ENCODE measurements around the gene NALCN.

DNA sequence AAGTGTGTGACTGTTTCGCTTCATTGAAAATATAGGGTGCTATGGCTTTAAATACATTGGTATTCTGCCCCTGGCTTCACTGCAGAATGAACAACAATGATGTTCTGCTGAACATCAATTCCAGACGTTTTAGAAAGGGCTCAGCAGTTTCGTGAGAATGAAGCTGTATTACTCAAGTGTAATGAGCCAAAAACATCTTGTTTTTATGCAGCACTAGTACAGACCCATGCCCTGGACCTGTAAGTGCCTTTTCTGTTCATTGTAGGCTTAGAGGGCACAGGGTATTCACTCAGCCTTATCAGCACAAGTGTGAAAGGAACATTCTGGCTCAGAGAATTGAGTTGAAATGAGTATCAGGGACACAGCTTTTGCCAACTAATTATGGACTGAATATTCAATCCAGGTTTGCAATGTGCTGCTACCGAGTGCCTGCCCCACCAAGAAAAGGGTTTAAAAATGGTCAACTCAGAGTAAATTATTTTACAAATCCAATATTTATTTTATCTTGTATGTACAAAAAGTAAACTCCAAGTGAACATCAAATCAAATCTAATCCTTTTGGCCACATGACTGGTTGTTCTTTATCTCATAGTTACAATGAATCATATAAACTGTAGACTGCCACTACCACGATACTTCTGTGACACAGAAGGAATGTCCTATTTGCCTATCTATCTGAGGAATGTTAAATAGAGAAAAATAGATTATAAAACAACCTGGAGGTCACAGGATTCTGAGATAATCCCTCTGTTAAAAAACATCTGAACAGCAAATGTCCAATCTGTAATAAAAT is 362.8 kb downstream of the NALCN start:
- TF ChIP-seq, protein P1, sequence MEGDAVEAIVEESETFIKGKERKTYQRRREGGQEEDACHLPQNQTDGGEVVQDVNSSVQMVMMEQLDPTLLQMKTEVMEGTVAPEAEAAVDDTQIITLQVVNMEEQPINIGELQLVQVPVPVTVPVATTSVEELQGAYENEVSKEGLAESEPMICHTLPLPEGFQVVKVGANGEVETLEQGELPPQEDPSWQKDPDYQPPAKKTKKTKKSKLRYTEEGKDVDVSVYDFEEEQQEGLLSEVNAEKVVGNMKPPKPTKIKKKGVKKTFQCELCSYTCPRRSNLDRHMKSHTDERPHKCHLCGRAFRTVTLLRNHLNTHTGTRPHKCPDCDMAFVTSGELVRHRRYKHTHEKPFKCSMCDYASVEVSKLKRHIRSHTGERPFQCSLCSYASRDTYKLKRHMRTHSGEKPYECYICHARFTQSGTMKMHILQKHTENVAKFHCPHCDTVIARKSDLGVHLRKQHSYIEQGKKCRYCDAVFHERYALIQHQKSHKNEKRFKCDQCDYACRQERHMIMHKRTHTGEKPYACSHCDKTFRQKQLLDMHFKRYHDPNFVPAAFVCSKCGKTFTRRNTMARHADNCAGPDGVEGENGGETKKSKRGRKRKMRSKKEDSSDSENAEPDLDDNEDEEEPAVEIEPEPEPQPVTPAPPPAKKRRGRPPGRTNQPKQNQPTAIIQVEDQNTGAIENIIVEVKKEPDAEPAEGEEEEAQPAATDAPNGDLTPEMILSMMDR (IDR thresholded peaks at IDR 0.05) = no peak
- TF ChIP-seq POLR2A (IDR thresholded peaks at IDR 0.05) = no peak

Measured in right lobe of liver (tissue), 4 donors.